Ecto neural progenitor cell (in vitro differentiated cells): ENCODE results near the gene ADAMTS17.

Experiments used
- DNase-seq: peaks from one replicate; pipeline ENCODE4 v3.0.0-alpha.2; 2018; ENCODE audit warnings: low spot score

Gene ADAMTS17

GRCh38 chr15:100309109-100310040 is 32.4 kb downstream of the ADAMTS17 start:
- no peak for DNase-seq

- DNase-seq: no peak
Observed at GRCh38 chr15:100308608-100309007, 33.2 kb downstream of the ADAMTS17 start.

GRCh38 chr15:100308213-100308600 is 33.6 kb downstream of the ADAMTS17 start:
- no peak for DNase-seq

- no peak for DNase-seq
Observed at GRCh38 chr15:100307241-100308212, 34.2 kb downstream of the ADAMTS17 start.

GRCh38 chr15:100306098-100306497 is 35.7 kb downstream of the ADAMTS17 start:
- DNase-seq: no peak

- DNase-seq: no peak
Observed at GRCh38 chr15:100301910-100302431, 39.8 kb downstream of the ADAMTS17 start.

GRCh38 chr15:100298257-100298656 is 43.5 kb downstream of the ADAMTS17 start:
- no peak for DNase-seq

GRCh38 chr15:100297812-100298211 is 44.0 kb downstream of the ADAMTS17 start:
- no peak for DNase-seq

- DNase-seq: no peak
Observed at GRCh38 chr15:100295939-100296565, 45.7 kb downstream of the ADAMTS17 start.

- no peak for DNase-seq
Observed at GRCh38 chr15:100292010-100292409, 49.8 kb downstream of the ADAMTS17 start.

- DNase-seq: no peak
Observed at GRCh38 chr15:100291106-100291505, 50.7 kb downstream of the ADAMTS17 start.

GRCh38 chr15:100285641-100286295 is 56.0 kb downstream of the ADAMTS17 start:
- no peak for DNase-seq

- no peak for DNase-seq
Observed at GRCh38 chr15:100284701-100285100, 57.1 kb downstream of the ADAMTS17 start.

- no peak for DNase-seq
Observed at GRCh38 chr15:100284191-100284590, 57.6 kb downstream of the ADAMTS17 start.

- no peak for DNase-seq
Observed at GRCh38 chr15:100281096-100281917, 60.5 kb downstream of the ADAMTS17 start.

GRCh38 chr15:100279849-100280248 is 61.9 kb downstream of the ADAMTS17 start:
- DNase-seq: no peak

GRCh38 chr15:100279446-100279845 is 62.3 kb downstream of the ADAMTS17 start:
- no peak for DNase-seq

- no peak for DNase-seq
Observed at GRCh38 chr15:100278596-100279380, 63.0 kb downstream of the ADAMTS17 start.

GRCh38 chr15:100277087-100277855 is 64.5 kb downstream of the ADAMTS17 start:
- no peak for DNase-seq
